Testis (tissue), 3 donors: ENCODE results near the gene GUCY1A2. TPM values are rescaled to one million over a fixed set of nuclear protein-coding genes. Genes with fewer than 3 reads are reported as not detected.

Experiments
- DNase-seq: peaks from one replicate; pipeline ENCODE4 v3.0.0-alpha.2; 2019
- H3K27ac ChIP-seq, 2 donors: fragments of 200-600 bp; sonication (generic); one replicate each; pipeline ENCODE4 v1.5.1; 2019
- H3K27me3 ChIP-seq: fragments of 200-600 bp; sonication (generic); one replicate; pipeline ENCODE4 v1.5.1; 2019
- H3K36me3 ChIP-seq: fragments of 200-600 bp; sonication (generic); one replicate; pipeline ENCODE4 v1.5.1; 2017; ENCODE audit warnings: low read depth; ENCODE audit errors: missing control alignments
- H3K4me1 ChIP-seq: fragments of 200-600 bp; sonication (generic); one replicate; pipeline ENCODE4 v1.5.1; 2019
- H3K4me3 ChIP-seq, 2 donors: fragments of 200-600 bp; sonication (generic); one replicate each; pipeline ENCODE4 v1.5.1; 2017 to 2019
- H3K9me3 ChIP-seq: fragments of 200-600 bp; sonication (generic); one replicate; pipeline ENCODE4 v1.5.1; 2017
- POLR2A ChIP-seq: fragments of 450-650 bp; IDR thresholded peaks from one replicate; pipeline ENCODE4 v1.6.1; 2017; ENCODE audit warnings: antibody characterized with exemption, mild to moderate bottlenecking, moderate library complexity
- WGBS, 2 donors: methylation state at CpG; one replicate each; pipeline ENCODE4 v1.1.5; 2018; 5-methylcytosine and 5-hydroxymethylcytosine counted together
- intact Hi-C: fragments of 100-400 bp; cut with DNase I; formaldehyde crosslinking; loops from one replicate; pipeline ENCODE4 v1.15.1; 2023; ENCODE audit warnings: low total_unique reads
- polyA plus RNA-seq: library from polyadenylated mRNA; stranded (reverse); fragments of 350-450 nt; fragmentation: Illumina TruSeq; extraction: RNeasy Lipid Tissue Mini Kit (QIAGEN cat#74804); gene quantifications from one replicate; pipeline ENCODE4 v1.2.3, GENCODE V29; 2014; ENCODE audit warnings: low read depth, low replicate concordance; ENCODE audit not compliant: insufficient read depth
- total RNA-seq, 2 donors: library from RNA; depleted of rRNA; stranded (reverse); fragments of >200 nt; gene quantifications; one replicate each; pipeline ENCODE4 v1.2.3, GENCODE V29; 2016
- TF ChIP-seq, protein P1 (sequence below), 3 experiments: fragments of 450-650 bp in 2 of 3; fragments of 200-600 bp in 1 of 3; sonication (generic) in 1 of 3; IDR thresholded peaks; one replicate each; pipeline ENCODE4 v1.5.1; 2016 to 2019; ENCODE audit warnings: antibody characterized with exemption in 3 of 3, mild to moderate bottlenecking in 2 of 3, moderate library complexity in 1 of 3

GUCY1A2 gene
- total and polyA plus RNA-seq, 3 donors from 2014 or later: 3.4 to 7.4 (median 4.3) TPM

DNA sequence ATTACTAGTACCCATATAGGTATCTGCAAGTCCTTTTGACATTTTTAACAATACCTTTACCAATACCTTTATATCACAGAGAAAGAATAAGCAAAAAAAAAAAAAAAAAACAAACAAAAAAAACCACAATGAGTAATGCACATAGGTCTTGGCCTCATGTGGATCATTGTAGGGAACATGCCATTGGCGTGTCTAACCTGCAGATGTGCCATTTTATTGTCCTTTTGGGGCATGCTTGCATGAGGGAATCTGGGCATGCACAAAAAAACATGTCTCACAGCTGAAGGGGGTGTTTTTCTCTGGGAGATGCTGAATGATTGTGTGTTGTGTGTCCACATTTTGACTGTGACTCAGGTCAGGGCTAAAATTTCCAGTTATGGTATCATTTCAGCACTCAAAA lies 361.6 kb downstream of the GUCY1A2 start:
- H3K27ac ChIP-seq: no peak overlapping the region
- no peak for DNase-seq
- H3K9me3 ChIP-seq: no peaks in the 10 kb centered on the region
- intact Hi-C loops: no loop called here
- H3K27me3 ChIP-seq: no peaks in the 10 kb centered on the region
- no peaks in the 10 kb centered on the region for H3K36me3 ChIP-seq
- no peaks in the 10 kb centered on the region for H3K4me1 ChIP-seq
- H3K4me3 ChIP-seq: no peak overlapping the region
- no peak for TF ChIP-seq POLR2A
- TF ChIP-seq, protein P1, sequence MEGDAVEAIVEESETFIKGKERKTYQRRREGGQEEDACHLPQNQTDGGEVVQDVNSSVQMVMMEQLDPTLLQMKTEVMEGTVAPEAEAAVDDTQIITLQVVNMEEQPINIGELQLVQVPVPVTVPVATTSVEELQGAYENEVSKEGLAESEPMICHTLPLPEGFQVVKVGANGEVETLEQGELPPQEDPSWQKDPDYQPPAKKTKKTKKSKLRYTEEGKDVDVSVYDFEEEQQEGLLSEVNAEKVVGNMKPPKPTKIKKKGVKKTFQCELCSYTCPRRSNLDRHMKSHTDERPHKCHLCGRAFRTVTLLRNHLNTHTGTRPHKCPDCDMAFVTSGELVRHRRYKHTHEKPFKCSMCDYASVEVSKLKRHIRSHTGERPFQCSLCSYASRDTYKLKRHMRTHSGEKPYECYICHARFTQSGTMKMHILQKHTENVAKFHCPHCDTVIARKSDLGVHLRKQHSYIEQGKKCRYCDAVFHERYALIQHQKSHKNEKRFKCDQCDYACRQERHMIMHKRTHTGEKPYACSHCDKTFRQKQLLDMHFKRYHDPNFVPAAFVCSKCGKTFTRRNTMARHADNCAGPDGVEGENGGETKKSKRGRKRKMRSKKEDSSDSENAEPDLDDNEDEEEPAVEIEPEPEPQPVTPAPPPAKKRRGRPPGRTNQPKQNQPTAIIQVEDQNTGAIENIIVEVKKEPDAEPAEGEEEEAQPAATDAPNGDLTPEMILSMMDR (IDR thresholded peaks at IDR 0.05): no peak
- WGBS, 2 donors: 77 to 86% methylated on average over 1 of the region's 1 CpG

DNA sequence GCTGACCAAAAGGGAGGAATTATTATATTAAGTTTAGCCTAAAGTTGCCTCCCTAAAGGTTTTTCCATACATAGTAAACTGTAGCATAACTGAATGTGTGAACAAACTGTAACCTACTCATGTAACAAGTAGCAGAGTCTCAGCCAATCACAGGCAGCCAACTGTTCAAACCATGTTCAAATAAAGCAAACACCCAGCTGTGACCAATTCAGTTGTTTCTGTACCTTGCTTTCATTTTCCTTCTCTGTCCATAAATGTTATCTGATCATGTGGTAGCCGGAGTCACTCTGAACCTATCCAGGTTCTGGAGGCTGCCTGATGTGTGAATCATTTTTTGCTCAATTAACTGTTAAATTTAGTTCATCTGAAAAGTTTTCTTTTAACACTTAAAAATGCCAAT lies 373.5 kb downstream of the GUCY1A2 start:
- TF ChIP-seq, protein P1 (IDR thresholded peaks at IDR 0.05): no peak
- no peak for TF ChIP-seq POLR2A
- Histone ChIP-seq H3K4me3 (no peak overlapping the region), H3K36me3 (no peaks in the 10 kb centered on the region), H3K4me1 (no peaks in the 10 kb centered on the region), H3K27me3 (no peaks in the 10 kb centered on the region), H3K9me3 (no peaks in the 10 kb centered on the region), H3K27ac (no peak overlapping the region)
- no peak for DNase-seq
- intact Hi-C loops: no loop called here
- WGBS, 2 donors: 92 to 95% methylated on average over 1 of the region's 1 CpG

- intact Hi-C loops: no loop called here
- TF ChIP-seq, protein P1 (IDR thresholded peaks at IDR 0.05): no peak
- no peak for TF ChIP-seq POLR2A
- Histone ChIP-seq H3K9me3 (no peaks in the 10 kb centered on the region), H3K4me1 (no peaks in the 10 kb centered on the region), H3K4me3 (no peak overlapping the region), H3K27me3 (no peaks in the 10 kb centered on the region), H3K36me3 (no peaks in the 10 kb centered on the region), H3K27ac (no peak overlapping the region)
- WGBS, 2 donors: 86 to 87% methylated on average over 1 of the region's 1 CpG
- no peak for DNase-seq
These were observed 375.9 kb downstream of the GUCY1A2 start for GRCh38 chr11:106642331-106642730.

GRCh38 chr11:106632283-106632682 lies 386.0 kb downstream of the GUCY1A2 start:
- Histone ChIP-seq H3K27me3 (no peaks in the 10 kb centered on the region), H3K27ac (no peak overlapping the region), H3K9me3 (no peaks in the 10 kb centered on the region), H3K36me3 (no peaks in the 10 kb centered on the region), H3K4me1 (no peaks in the 10 kb centered on the region), H3K4me3 (no peak overlapping the region)
- intact Hi-C loops: no loop called here
- DNase-seq: no peak
- 91 to 96% methylated on average over 3 of the region's 3 CpGs for WGBS, 2 donors
- TF ChIP-seq, protein P1 (IDR thresholded peaks at IDR 0.05): no peak
- TF ChIP-seq POLR2A: no peak

- H3K4me1 ChIP-seq: no peaks in the 10 kb centered on the region
- no peaks in the 10 kb centered on the region for H3K9me3 ChIP-seq
- H3K4me3 ChIP-seq: no peak overlapping the region
- H3K27ac ChIP-seq: no peak overlapping the region
- intact Hi-C loops: no loop called here
- TF ChIP-seq POLR2A: no peak
- TF ChIP-seq, protein P1 (IDR thresholded peaks at IDR 0.05): no peak
- DNase-seq: no peak
- WGBS, 2 donors: 92 to 94% methylated on average over 6 of the region's 6 CpGs
- H3K36me3 ChIP-seq: no peaks in the 10 kb centered on the region
- H3K27me3 ChIP-seq: no peaks in the 10 kb centered on the region
These were observed 390.6 kb downstream of the GUCY1A2 start for GRCh38 chr11:106627694-106628093.
